ENCODE measurements around the gene PDK2.

Gene PDK2

DNA sequence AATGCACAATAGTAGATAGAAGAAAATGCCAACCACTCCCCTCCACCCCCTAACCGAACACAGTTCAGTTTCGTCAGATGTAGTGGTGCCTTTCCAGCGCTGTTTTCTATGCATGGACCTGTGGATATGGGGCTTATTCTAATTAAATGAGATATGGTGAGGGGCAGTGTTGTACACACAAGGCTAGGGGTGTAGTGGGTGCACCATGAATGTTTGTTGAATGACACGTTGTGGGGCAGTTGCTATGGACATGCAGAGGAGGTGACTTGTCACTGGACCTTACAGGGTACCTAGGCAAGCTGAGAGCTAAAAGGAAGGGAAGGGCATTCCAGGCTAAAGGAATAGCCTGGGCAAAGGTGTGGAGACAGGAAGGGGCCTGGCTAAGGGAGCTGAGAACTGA is 3.4 kb downstream of the PDK2 start:
- FAIRE-seq: no peak

GRCh38 chr17:50099003-50099402 is 3.9 kb downstream of the PDK2 start:
- no peak for FAIRE-seq
- TF ChIP-seq, protein P1, sequence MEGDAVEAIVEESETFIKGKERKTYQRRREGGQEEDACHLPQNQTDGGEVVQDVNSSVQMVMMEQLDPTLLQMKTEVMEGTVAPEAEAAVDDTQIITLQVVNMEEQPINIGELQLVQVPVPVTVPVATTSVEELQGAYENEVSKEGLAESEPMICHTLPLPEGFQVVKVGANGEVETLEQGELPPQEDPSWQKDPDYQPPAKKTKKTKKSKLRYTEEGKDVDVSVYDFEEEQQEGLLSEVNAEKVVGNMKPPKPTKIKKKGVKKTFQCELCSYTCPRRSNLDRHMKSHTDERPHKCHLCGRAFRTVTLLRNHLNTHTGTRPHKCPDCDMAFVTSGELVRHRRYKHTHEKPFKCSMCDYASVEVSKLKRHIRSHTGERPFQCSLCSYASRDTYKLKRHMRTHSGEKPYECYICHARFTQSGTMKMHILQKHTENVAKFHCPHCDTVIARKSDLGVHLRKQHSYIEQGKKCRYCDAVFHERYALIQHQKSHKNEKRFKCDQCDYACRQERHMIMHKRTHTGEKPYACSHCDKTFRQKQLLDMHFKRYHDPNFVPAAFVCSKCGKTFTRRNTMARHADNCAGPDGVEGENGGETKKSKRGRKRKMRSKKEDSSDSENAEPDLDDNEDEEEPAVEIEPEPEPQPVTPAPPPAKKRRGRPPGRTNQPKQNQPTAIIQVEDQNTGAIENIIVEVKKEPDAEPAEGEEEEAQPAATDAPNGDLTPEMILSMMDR (IDR thresholded peaks at IDR 0.05; ENCODE audit: insufficient read depth, missing control alignments): no peak

More for the DNA sequence above, 3.4 kb downstream of the PDK2 start:
- no peak for DNase-seq (ENCODE audit: insufficient read length, low spot score)
- TF ChIP-seq, protein P1 (IDR thresholded peaks at IDR 0.05; ENCODE audit: insufficient read depth, missing control alignments): no peak

GRCh38 chr17:50100480-50100883 is 5.3 kb downstream of the PDK2 start:
- FAIRE-seq (no peak), DNase-seq (ENCODE audit: insufficient read length, low spot score) (no peak)
- TF ChIP-seq, protein P1 (IDR thresholded peaks at IDR 0.05; ENCODE audit: insufficient read depth, missing control alignments): no peak

More at GRCh38 chr17:50099003-50099402, 3.9 kb downstream of the PDK2 start:
- no peak for DNase-seq (ENCODE audit: insufficient read length, low spot score)

DNA sequence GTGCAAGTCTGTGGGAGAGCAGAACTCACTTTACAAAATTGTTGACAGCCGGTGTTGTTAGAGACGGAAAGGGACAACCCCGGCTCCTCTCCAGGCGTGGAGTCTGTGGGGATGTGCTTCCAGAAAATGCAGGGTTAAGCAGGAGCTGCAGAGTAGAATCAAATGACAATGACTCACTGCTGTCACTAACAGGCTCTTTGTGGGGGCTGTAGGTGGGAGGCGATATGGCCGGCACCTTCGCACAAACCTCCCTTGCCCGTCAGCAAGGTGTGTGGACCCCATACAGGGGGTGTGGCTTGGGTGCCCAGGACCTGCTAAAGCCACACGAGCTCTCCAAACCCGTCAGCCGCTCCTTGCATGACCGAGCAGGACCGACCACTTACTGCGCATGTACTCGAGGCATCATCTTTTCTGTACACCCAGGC is 5.8 kb downstream of the PDK2 start:
- no peak for FAIRE-seq
- TF ChIP-seq, protein P1 (IDR thresholded peaks at IDR 0.05; ENCODE audit: insufficient read depth, missing control alignments): no peak
- no peak for DNase-seq (ENCODE audit: insufficient read length, low spot score)

DNA sequence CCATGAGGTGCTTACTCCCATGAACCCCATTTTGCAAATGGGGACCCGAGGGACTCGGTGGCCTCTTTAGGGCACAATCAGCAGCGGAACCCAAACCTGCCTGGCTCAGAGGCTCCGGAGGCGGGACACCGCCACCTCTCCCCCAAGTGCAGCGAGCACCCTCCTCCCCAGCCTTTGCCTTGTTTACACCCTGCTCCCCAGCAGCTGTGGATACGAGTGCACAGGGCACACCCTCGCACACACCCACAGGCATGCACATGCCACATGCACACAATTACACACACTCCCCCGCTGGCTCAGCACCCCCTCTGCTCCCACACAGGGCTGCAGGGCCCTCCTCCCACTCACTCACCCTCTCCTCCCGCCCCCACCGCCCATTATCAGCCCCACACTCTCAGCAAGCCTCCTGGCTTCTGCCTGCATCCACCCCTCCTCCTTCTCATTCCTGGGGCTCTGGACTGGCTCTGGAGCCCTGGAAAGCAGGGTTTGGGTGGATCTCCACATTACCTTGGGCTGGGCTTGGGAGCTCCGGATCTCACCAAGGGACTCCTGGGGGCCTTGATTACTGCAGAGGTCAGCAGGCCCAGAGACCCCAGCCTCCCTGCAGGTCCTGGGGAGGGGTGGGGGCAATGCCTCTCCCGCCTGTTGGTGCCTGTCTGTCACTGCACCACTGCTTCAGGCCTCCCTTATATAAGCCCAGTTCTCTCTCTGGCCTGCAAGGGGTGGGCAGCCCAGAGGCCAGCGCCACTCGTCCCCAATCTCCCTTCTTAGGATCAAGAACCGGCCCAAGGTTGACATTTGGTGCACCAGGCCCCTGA is 6.4 kb downstream of the PDK2 start:
- TF ChIP-seq, protein P1 (IDR thresholded peaks at IDR 0.05; ENCODE audit: insufficient read depth, missing control alignments): no peak
- DNase-seq (ENCODE audit: insufficient read length, low spot score) (no peak), FAIRE-seq (no peak)

GRCh38 chr17:50102164-50102991 is 7.2 kb downstream of the PDK2 start:
- FAIRE-seq: no peak
- TF ChIP-seq, protein P1 (IDR thresholded peaks at IDR 0.05; ENCODE audit: insufficient read depth, missing control alignments): no peak
- DNase-seq (ENCODE audit: insufficient read length, low spot score): no peak

Data from D721Med (cell line).